ENCODE measurements around the gene ELL. TPM values are rescaled to one million over a fixed set of nuclear protein-coding genes. Genes with fewer than 3 reads are reported as not detected.

The ELL gene
- total RNA-seq, 3 donors from 2014 or later (not counting 1 experiment from before 2014, with no cell fraction given) = 61.1 to 64.3 (median 63.8) TPM

DNA sequence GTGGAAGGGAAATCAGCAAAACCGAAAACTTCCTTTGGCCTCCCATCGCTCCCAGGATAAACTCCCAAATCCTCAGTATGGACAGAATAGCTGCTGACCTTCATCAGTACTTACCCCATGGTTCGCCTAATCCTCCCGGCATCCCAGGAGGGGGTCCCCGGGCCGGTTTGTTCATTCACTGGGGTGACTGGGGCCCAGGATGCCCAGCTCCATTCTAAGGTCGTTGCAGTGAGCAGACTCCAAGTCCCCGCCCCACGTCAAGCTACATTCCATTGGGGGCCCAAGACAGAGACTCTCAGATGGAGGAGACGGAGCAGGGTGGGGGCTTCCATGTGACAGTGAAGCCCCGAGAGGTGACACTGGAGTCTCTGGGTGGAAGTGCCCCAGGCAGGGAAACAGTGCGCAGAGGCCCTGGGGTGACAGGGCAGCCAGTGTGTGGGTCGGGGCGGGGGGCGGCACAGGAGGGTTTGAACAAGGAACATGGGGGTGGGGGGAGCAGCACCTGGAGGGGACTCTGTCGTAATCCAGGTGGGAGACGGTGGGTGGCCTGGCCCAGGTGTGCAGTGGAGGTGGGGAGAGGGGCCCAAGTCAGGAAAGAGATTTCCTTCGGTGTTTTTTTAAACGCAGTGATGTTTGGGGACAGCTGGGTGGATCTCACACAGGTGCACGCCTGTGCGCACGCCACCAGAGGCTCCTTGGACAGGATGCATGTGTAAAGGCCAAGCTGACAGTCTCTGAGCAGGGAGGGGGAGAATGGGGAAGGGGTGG lies 97.6 kb downstream of the ELL start:
- Histone ChIP-seq H3K4me1 (ENCODE audit: control insufficient read depth, insufficient read depth, low read length) (peaks cover 83% of the 10 kb centered on the region), H3K9me3 (ENCODE audit: control insufficient read depth, insufficient read depth, low read length) (no peaks in the 10 kb centered on the region), H3K27ac (ENCODE audit: low read length) (no peak overlapping the region), H3K4me3 (ENCODE audit: low read length) (no peak overlapping the region), H3K36me3 (ENCODE audit: control insufficient read depth, insufficient read depth, low read length) (peaks cover 3% of the 10 kb centered on the region), H3K27me3 (ENCODE audit: control insufficient read depth, insufficient read depth, low read length) (no peaks in the 10 kb centered on the region)
- intact Hi-C loops (cut with micrococcal nuclease) = no loop called here
- WGBS (ENCODE audit: insufficient coverage) = 81% methylated on average over 22 of the region's 22 CpGs
- no peaks in the 10 kb centered on the region for H3K36me3 Mint-ChIP-seq
- TF ChIP-seq, protein P1, sequence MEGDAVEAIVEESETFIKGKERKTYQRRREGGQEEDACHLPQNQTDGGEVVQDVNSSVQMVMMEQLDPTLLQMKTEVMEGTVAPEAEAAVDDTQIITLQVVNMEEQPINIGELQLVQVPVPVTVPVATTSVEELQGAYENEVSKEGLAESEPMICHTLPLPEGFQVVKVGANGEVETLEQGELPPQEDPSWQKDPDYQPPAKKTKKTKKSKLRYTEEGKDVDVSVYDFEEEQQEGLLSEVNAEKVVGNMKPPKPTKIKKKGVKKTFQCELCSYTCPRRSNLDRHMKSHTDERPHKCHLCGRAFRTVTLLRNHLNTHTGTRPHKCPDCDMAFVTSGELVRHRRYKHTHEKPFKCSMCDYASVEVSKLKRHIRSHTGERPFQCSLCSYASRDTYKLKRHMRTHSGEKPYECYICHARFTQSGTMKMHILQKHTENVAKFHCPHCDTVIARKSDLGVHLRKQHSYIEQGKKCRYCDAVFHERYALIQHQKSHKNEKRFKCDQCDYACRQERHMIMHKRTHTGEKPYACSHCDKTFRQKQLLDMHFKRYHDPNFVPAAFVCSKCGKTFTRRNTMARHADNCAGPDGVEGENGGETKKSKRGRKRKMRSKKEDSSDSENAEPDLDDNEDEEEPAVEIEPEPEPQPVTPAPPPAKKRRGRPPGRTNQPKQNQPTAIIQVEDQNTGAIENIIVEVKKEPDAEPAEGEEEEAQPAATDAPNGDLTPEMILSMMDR (IDR thresholded peaks at IDR 0.05) = no peak
- H3K9me3 Mint-ChIP-seq = no peaks in the 10 kb centered on the region
- ATAC-seq (no peak), DNase-seq (peak in 1 of 2 donors; percentile 14)
- H3K4me3 Mint-ChIP-seq = peak overlapping the region; percentile 60
- H3K4me1 Mint-ChIP-seq = peaks cover 48 to 69% of the 10 kb centered on the region in 2 donors
- H3K27me3 Mint-ChIP-seq (ENCODE audit: low read depth in 2 of 2) = no peaks in the 10 kb centered on the region
- H3K27ac Mint-ChIP-seq = peak overlapping the region; percentile 29 to 97

DNA sequence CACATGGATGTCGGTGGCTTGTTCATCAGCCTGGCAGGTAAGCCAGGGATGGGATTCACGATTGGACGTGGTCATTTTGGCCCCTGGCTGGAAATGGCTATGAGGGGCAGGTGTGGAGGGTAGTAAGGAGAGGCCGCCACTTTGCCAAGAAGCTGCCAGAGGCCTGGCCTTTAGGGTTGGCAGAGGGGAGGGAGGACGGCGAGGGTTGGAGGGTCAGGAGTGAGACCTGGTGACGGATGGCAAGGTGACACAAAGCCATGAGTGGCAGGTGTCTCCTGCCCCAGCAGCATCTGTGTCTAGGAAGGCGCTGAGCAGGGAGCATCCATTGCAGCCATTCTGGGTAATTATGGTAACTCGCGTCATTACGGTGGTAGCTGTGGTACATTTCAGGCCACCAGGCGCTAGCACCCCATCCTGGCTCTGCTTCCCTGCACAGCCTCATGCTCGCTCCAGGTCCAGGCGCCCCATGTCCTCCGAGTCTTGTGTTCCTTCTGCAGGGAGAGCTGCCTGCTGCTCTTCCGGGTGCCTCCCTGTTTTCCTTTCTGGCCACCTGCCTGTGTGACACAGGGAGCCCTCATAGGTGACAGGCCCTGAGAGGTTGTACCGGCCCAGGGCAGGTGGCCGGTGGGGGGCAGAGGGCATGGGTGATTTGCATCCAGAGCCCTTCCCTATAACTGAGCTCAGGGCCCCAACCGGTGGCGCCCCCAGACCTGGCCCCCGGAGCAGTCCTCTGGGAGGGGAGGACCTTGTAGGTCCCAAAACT lies 98.4 kb downstream of the ELL start:
- Mint-ChIP-seq H3K27me3 (ENCODE audit: low read depth in 2 of 2) (no peaks in the 10 kb centered on the region), H3K27ac (peak overlapping the region; percentile 86 to 97), H3K4me1 (peaks cover 53 to 74% of the 10 kb centered on the region in 2 donors), H3K9me3 (no peaks in the 10 kb centered on the region), H3K4me3 (peak overlapping the region; percentile 91), H3K36me3 (no peaks in the 10 kb centered on the region)
- no peak overlapping the region for H3K27ac ChIP-seq (ENCODE audit: low read length)
- H3K4me1 ChIP-seq (ENCODE audit: control insufficient read depth, insufficient read depth, low read length) = peaks cover 83% of the 10 kb centered on the region
- H3K27me3 ChIP-seq (ENCODE audit: control insufficient read depth, insufficient read depth, low read length) = no peaks in the 10 kb centered on the region
- ATAC-seq (no peak), DNase-seq (peak in 1 of 2 donors; percentile 18)
- H3K4me3 ChIP-seq (ENCODE audit: low read length) = no peak overlapping the region
- peaks cover 3% of the 10 kb centered on the region for H3K36me3 ChIP-seq (ENCODE audit: control insufficient read depth, insufficient read depth, low read length)
- 87% methylated on average over 21 of the region's 21 CpGs for WGBS (ENCODE audit: insufficient coverage)
- no peaks in the 10 kb centered on the region for H3K9me3 ChIP-seq (ENCODE audit: control insufficient read depth, insufficient read depth, low read length)
- TF ChIP-seq, protein P1 (IDR thresholded peaks at IDR 0.05) = no peak
- intact Hi-C loops (cut with micrococcal nuclease) = no loop called here

DNA sequence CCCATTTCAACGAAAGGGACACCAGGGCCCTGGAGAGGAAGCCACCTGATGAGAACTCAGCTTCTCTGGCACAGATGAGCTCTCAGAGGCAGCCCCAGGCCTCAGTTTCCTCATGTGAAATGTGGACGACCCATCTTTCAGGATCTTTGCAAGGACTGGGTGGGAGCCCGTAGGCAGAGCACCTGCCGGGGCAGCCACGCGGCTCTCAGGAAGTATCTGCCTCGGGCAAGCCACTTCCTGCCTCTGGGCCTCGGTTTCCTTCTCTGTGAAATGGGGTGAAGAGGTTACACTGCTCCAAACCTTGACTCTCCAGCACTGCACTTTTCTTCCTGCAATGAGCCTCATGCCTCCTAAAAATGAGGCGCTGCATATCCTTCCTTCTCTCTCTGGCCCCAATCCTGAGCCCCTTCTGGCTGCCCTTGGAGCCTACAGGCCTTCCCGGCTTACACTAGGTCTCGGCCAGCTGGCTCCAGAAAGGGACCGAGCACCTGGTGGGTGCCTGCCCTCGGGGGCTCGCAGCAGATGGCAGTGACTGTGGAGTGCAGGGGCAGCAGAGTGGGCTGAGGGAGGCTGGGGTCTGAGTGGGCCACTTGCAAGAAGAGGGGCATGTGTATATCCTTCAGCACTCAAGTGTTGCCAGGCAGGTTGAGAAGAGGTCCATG lies 99.2 kb downstream of the ELL start:
- peak in 1 of 2 donors; percentile 69 for DNase-seq
- H3K27ac ChIP-seq (ENCODE audit: low read length) = peak overlapping the region; percentile 48
- Mint-ChIP-seq H3K4me1 (peaks cover 60 to 82% of the 10 kb centered on the region in 2 donors), H3K27me3 (ENCODE audit: low read depth in 2 of 2) (no peaks in the 10 kb centered on the region), H3K9me3 (no peaks in the 10 kb centered on the region), H3K27ac (peak overlapping the region; percentile 86 to 97), H3K36me3 (no peaks in the 10 kb centered on the region), H3K4me3 (peak overlapping the region; percentile 91)
- no peaks in the 10 kb centered on the region for H3K27me3 ChIP-seq (ENCODE audit: control insufficient read depth, insufficient read depth, low read length)
- intact Hi-C loops (cut with micrococcal nuclease) = no loop called here
- H3K4me3 ChIP-seq (ENCODE audit: low read length) = no peak overlapping the region
- peaks cover 3% of the 10 kb centered on the region for H3K36me3 ChIP-seq (ENCODE audit: control insufficient read depth, insufficient read depth, low read length)
- no peaks in the 10 kb centered on the region for H3K9me3 ChIP-seq (ENCODE audit: control insufficient read depth, insufficient read depth, low read length)
- WGBS (ENCODE audit: insufficient coverage) = 40% methylated on average over 14 of the region's 14 CpGs
- TF ChIP-seq, protein P1 (IDR thresholded peaks at IDR 0.05) = no peak
- ATAC-seq = no peak
- H3K4me1 ChIP-seq (ENCODE audit: control insufficient read depth, insufficient read depth, low read length) = peaks cover 84% of the 10 kb centered on the region

All from natural killer cell (primary cell).